Activated CD8-positive, alpha-beta memory T cell treated with anti-CD3 and anti-CD28 coated beads, Interleukin-2, amount 50 U/mL, for 24 hours (primary cell): ENCODE data around the gene ATP6V0A1.
"Not testable (repeated sequence)": the region's sequence is repeated elsewhere in the genome, so short reads cannot be mapped to it uniquely, and the experiment has no call there.

Source experiments
- DNase-seq: peaks from one replicate; pipeline ENCODE4 v3.0.0-alpha.2; 2020; ENCODE audit errors: extremely low read depth

The ATP6V0A1 gene

GRCh38 chr17:42541041-42541833, 82.6 kb downstream of the ATP6V0A1 start:
- DNase-seq = no peak

- no peak for DNase-seq
These were observed 84.8 kb downstream of the ATP6V0A1 start for GRCh38 chr17:42543190-42544079.

GRCh38 chr17:42544874-42545283, 86.2 kb downstream of the ATP6V0A1 start:
- DNase-seq = no peak

DNA sequence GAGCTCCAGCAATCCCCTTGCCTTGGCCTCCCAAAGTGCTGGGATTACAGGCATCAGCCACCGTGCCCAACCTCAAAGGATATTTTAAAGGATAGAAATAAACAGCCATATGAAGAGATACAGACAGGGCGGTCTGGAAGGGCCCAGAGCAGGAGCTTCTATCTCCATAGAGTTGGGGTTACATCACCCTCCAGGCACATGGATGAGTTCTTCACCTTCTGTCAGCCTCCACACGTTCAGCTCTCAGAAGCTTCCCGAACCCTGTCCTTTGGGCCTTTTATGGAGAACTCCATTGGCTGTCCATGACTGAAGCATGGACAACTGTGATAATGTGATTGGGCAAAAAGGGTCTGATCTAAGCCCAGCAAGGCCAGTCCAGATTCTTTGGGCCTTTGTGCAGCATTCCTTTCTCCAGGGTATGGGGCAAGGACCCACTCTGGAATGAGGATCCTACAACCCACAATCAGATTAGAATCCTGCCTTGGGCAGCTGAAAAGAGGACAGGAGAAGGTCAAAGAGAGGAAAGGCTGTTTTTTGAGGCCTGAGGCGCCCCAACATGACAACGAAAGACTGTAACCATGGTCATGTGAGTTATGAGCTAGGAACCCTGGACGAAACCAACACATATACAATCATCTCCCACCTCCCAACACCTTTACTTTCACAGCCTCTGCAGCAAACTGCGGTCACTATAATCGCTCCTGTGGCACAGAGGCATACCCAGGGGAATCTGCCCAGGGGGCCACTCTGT, 87.3 kb downstream of the ATP6V0A1 start:
- DNase-seq = not testable (repeated sequence)

- DNase-seq = no peak
These were observed 88.4 kb downstream of the ATP6V0A1 start for GRCh38 chr17:42547001-42547461.

GRCh38 chr17:42547698-42548069, 89.0 kb downstream of the ATP6V0A1 start:
- DNase-seq = no peak

DNA sequence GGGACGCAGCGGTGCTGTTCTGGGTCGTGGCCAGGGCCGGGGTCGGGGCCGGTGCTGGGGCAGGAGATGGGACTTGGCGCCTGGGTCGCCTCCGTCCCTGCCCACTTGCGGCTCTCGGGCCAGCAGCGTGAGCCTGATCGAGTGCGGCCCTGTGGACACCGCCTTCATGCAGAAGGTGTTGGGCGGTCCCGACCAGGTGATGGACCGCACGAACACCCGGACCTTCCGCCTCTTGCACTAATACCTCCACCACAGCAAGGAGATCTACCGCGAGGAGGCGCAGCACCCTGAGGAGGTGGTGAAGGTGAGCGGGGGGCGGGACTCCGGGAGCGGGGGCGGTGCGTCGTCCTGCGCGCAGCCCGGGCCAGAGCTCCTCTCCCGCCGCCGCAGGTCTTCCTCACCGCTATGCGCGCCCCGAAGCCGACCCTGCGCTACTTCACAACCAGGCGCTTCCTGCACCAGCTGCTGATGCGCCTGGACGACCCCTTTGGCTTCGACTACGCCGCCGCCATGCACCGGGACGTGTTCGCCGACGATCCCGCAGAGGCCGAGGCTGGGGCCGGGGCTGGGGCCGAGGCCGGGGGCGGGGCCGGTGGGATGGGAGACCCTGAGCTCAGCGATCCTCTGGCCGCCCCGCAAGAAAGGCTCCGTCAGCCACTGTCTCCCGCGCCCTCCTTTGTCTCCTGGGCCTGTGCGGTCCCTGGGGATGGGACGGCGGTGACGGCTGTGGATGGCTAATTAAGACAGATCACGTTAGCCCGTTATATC, 89.6 kb downstream of the ATP6V0A1 start:
- DNase-seq = no peak

DNA sequence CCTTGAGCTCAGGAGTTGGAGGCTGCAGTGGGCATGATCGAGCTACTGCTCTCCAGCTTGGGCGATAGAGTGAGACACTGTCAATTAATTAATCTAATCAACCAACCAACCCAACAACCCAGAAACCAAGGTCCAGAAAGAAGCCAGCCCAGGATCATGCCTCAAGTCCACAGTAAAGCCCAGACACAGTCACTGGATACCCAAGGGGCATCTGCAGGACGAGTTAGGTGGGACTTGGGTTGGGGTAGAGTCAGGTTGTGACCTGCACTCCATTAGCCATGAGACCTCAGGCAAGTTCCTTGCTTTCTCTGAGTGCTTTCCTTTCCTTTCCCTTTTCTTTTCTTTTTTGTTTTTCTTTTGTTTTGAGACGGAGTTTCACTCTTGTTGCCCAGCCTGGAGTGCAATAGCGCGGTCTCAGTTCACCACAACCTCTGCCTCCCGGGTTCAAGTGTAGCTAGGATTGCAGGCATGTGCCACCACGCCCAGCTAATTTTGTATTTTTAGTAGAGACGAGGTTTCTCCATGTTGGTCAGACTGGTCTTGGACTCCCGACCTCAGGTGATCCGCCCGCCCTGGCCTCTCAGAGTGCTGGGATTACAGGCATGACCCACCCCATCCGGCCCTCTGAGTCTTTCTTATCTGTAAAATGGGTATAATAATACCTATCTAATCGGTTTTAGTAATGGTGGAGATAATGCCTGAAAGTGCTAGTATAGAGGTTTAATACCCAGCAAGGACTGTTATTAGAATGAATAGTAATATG, 90.5 kb downstream of the ATP6V0A1 start:
- DNase-seq = no peak

GRCh38 chr17:42552736-42553135, 94.1 kb downstream of the ATP6V0A1 start, which contains the start of gene HSD17B1:
HSD17B1 (plus strand) TSS chr17:42552923; CDS start chr17:42552934, 11 bp downstream.
- not testable (repeated sequence) for DNase-seq

- DNase-seq = no peak
These were observed 94.6 kb downstream of the ATP6V0A1 start for GRCh38 chr17:42553161-42553818.

DNA sequence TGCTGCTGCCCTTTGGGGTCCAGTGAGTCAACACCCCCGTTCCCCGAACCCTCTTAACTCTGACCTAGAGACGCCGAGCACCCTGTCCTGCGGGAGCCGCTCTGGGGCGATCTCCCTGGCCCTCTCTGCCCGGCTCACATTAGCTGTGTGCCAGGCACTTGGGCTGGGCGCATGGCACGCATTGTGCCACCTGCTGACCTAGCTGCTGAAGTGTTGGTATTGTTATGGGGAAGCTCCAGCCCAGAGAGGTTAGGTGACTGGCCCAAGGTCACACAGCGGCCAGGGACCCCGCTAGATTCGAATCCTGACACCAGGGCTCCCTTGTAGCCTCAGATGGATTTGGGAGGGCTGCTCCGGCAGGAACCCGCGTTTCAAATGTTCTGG, 95.2 kb downstream of the ATP6V0A1 start:
- DNase-seq = no peak

- DNase-seq = peak; percentile 58
These were observed 95.8 kb downstream of the ATP6V0A1 start for GRCh38 chr17:42554250-42555121.

DNA sequence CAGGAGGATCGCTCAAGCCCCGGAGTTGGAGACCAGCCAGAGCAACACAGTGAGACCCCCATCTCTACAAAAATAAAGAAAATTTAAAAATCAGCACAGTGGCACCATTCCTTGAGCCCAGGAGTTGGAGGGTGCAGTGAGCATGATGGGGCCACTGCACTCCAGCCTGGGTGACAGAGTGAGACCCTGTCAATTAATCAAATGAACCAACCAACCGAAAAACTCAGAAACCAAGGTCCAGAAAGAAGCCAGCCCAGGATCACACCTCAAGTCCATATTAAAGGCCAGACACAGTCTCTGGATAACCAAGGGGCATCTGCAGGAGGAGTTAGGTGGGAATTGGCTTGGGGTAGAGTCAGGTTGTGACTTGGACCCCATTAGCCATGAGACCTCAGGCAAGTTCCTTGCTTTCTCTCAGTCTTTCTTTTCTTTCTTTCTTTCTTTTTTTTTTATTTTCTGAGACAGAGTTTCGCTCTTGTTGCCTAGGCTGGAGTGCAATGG, 96.5 kb downstream of the ATP6V0A1 start:
- no peak for DNase-seq

DNA sequence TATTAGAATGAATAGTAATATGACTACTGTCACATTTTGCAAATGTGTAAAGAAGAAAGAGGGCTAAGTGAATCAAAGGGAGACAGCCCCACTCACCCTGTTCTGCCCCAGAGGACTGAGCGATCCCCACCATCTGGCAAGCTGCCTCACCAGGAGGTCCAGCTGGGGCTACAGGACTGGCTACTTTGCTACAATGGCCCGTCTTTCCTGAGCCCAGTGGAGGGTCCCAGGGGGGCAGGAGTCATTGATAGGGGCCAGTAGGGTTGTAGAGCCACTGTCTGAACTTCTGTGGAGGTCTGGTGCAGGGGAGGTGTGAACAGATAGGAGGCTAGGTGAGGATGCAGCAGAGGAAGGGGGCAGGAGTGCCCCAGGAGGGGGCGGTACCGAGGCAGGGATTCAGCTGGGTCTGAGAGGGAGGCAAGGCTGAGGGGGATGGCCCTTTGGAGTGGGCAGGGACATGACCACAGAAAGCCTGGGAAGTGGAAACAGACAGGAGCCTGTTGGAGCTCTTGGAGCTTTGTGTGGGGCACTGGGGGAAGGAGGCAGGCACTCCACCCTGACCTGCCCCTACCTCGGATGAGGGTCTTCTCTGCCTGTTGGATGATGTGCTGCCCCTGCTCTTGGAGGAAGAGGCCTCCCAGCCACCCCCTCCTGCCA, 97.4 kb downstream of the ATP6V0A1 start:
- not testable (repeated sequence) for DNase-seq

GRCh38 chr17:42559075-42559474, 100.4 kb downstream of the ATP6V0A1 start:
- no peak for DNase-seq

DNA sequence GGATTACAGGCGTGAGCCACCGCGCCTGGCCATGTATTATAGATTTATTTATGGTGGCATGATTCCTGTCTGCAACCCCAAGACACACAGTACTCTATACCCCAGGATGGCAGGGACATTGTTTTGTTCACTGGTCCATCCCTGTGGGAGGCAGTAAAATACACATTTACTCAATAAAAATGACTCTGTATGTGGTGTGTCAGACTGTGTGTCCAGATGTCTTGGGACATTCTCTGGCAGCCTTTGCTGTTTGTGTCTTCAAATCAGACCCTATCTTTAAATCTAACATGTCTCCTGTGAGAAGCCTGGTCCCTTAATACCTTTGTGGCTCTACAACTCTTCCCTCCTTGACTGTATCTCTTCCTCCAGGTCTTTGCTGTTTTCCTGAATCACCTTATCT, 101.6 kb downstream of the ATP6V0A1 start:
- DNase-seq = no peak

DNA sequence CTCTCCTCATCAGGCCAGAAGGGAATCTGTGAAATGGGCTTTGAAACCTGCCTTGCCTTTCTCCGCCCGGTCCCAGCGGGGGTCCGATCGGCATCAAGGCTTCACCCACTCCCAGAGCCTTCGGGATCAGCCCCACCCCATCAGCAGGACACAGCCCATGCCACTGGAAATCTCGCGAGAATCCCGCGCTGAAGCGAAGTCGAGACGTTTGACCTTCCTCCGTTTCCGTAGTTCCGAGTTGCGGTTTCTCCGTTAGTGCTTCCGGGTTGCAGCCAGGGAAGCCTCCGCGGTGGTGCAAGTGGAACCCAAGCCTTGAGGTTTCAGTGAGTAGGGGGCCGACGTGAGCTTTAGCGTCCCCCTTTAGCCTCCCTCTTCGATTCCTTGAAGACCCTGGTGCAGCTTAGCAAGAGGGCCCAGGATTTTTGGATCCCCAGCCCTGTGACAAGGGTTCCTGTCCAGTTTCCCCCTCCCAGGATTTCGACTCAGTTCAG, 103.3 kb downstream of the ATP6V0A1 start, which contains the start of gene COASY:
Gene COASY, plus strand, starts transcription at position 252 of the 491 bp plus-strand sequence. CDS start 475 bp downstream, outside the sequence.
- peak; percentile 89 for DNase-seq
